ENCODE data around the gene DDX27.
A peak's percentile ranks its signal among the peaks of the same experiment; 100 is the strongest.

The DDX27 gene

GRCh38 chr20:49278036-49278817, 59.0 kb downstream of the DDX27 start, which contains the start of gene ZNFX1:
Gene ZNFX1 (minus strand): TSS chr20:49278057. CDS start chr20:49275839, 2,218 bp downstream.
- DNase-seq (ENCODE audit: low read depth in 2 of 2): peak; percentile 99

DNA sequence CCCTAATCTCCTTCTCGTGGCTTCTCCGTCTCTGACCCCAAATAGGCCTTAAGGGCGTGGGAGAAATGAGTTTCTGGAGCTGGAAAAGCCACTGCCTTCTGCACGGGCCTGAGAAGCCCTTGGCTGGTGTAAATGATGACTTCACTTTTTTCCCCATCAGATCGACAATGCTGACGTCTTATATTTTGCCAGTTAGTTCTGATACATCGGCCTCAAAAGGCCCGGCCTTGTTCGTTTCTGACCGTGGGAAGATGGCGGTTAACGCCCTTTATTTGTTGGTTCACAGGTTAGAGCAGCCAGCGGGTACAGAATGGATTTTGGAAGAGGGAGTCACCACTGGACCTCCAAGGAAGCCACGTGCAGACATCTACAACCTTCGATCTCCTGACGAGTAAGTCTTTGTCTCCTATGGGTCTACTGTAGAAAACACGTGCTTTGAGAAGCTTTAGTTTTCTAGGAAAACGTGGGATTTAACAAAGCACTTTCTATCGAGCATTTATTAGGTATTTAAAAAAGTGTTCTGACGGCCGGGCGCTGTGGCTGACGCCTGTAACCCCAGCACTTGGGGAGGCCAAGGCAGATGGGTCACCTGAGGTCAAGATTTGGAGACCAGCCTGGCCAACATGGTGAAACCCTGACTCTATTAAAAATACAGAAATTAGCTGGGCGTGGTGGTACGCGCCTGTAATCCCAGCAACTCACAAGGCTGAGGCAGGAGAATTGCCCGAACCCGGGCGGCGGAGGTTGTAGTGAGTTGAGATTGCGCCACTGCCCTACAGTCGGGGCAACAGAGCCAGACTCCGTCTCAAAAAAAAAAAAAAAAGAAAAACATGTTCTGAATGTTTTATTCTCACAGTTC, 59.8 kb downstream of the DDX27 start:
- no peak for DNase-seq (ENCODE audit: low read depth in 2 of 2)

DNA sequence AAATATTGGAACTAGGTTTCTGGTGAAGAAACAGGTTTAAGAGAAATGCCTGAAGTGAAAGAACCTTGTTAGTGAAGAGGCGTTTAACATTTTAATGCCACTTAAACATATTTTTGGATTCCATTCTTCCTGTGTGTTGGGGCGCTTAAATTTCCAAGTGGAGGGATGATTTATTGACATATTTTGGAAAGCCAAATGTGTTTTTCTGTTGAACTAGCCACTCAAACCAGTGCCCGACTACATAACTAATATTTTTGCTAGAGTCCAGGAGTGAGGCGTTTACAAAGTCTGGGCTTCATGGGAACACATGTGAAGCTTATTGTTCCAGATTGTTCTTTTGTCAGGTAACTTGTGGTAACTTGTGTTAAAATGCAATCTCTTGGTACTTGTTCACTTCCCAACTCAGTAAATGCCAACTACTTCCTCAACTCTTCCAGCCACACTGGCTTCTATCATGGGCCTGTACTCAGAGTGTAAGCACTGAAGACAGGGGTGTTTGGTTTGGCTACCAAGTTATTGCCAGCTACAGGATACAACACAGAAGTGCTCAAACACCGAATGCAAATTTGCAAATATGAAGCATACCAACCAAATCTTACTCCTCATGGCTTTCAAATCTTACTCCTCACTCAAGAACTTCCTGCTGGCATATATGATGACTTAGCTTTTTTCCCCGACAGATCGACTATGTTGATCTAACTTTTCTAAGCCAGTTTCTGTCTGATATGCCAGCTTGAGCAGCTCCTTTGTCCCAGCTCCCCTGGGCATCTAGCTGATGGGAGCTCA, 60.7 kb downstream of the DDX27 start:
- DNase-seq (ENCODE audit: low read depth in 2 of 2): no peak

DNA sequence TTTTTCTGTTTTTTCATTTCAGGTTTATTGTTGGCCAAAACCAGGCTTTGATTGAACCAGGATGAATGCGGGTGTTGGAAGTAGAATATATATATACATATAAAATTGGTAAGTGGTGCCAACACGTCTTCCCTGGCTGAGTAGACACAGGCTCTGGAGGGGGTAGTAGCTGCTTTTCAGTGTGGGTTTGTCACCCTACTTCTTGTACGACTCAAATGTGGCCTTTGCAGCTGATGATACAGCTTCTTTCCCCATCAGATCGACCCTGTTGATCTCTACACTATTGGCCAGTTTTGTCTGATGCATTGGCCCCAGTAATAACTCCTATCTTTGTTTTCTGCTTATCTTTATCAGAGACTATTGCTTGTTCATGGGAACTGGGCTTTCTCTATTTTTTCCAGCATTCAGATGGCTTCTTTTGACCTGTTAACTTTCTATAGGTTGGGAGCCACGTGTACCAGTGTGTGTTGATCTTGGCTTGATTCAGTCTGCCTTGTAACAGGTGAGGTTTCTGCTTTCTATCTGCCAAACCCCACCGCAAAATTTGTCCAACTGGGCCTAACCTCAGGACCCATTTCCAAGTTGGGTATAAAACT, 61.3 kb downstream of the DDX27 start:
- no peak for DNase-seq (ENCODE audit: low read depth in 2 of 2)

DNA sequence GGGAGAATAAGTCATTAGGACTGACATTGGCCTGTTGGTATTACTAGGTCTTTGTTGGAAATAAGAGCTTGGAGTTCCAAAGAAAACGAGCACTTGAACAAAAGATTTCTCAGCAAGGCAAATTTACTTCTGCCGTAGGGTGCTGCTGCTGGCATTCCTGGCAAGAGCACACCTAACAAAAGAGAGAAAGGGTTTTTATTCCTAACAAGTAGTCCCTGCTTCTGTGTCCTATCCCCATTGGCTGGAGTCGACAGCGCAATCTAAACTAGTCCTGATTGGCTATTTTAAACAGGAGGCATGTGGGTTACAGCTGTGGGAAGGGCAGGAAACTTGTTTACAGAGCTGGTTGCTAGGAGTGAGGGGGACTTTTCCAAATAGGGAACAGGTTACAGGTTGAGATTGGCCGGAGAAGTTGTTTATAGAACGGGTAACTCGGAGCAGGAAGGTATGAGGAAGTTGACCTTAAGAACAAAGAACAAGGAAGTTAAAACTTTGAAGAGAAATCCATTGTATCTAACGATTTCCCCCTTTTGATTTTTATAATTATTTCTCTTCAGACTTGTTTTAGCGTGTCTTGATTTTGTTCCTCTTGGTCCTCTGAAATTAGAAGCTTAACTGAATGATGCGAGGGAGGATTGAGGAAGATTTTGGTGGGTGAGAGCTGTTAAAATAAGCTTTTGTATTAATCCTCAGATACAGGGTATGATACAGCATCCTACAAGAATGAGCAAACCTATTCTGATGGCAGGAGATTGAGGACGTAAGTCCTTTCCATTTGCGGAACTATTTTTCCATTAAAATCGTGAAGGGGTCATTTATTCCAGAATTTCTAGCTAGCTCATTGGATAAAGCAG, 62.1 kb downstream of the DDX27 start:
- DNase-seq (ENCODE audit: low read depth in 2 of 2): no peak

GRCh38 chr20:49281913-49282467, 62.8 kb downstream of the DDX27 start:
- no peak for DNase-seq (ENCODE audit: low read depth in 2 of 2)

- no peak for DNase-seq (ENCODE audit: low read depth in 2 of 2)
Measured at GRCh38 chr20:49282584-49283171, 63.5 kb downstream of the DDX27 start.

- no peak for DNase-seq (ENCODE audit: low read depth in 2 of 2)
Measured at GRCh38 chr20:49283176-49283702, 64.0 kb downstream of the DDX27 start.

DNA sequence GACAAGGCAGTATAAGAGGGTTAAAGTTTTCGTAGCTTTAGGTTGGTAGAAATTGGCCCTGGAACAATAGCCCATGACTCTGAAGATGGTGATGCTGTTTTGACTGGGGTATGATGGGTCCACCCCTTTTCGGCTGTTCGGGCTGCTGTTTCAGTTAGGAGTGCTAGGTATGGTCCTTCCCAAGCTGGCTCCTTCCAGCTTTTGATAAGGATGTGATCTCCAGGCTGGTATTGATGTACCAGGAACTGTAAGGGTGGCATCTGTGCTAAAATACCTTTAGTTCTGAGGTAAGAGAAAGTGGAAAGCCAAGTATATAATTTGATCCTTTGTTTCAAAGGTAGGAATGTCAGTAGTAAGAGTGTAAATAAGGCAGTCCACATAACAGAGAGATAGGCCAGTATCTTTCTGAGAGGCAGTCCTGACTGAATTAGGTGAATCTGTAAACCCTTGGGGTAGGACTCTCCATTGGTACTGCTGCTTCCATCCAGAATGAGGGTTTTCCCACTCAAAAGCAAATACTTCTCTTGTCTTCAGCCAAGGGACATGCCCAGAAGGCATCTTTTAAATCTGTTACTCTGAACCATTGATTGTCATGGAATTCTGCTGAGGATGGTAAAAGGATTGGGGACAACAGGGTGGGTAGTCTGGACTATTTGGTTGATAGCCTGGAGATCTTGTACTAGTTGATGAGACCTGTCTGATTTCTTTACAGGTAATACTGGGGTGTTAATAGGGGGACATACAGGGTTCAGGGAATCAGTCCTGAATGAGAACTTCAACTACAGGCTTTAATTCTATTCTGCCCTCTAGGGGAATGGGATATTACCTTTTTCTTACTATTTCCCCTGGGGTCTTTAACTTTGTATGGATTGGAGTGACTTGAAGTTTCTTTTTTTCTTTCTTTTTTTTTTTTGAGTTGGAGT, 64.7 kb downstream of the DDX27 start:
- DNase-seq (ENCODE audit: low read depth in 2 of 2): no peak

GRCh38 chr20:49284818-49285217, 65.6 kb downstream of the DDX27 start:
- no peak for DNase-seq (ENCODE audit: low read depth in 2 of 2)

GRCh38 chr20:49285233-49285668, 66.0 kb downstream of the DDX27 start:
- no peak for DNase-seq (ENCODE audit: low read depth in 2 of 2)

GRCh38 chr20:49285813-49286494, 66.7 kb downstream of the DDX27 start:
- no peak for DNase-seq (ENCODE audit: low read depth in 2 of 2)

GRCh38 chr20:49286689-49287551, 67.7 kb downstream of the DDX27 start:
- DNase-seq (ENCODE audit: low read depth in 2 of 2): no peak

DNA sequence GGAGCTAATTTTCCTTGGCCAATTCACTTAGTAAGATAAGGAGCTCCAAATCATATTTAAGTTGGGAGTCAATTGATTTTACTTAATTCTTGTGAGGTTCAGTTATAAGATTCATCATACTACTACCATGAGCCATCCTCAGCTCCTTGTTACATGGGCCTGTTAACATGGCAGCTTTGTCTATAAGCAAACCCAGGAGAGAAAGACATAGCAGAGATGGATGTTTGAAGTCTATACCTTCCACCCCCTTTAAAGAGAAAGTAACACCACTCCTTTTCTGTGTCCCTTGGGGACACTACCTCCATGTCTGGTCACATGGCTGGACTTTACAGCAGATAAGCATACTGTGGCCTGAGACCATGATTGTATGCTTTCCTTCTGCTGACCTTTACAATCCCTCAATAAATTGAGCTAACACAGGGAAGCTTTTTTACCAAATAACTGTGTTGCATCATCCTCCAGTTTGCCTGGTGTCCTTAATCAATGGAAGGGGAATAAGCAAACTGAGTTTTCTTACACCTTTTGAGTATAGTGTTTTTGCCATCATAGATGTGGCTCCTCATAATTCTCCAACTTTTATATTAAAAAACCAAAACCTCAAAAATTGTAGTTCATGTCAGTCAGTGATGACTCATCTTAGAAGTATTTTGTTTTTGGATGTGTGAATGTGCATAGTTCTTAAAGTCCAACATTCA, 68.5 kb downstream of the DDX27 start:
- DNase-seq (ENCODE audit: low read depth in 2 of 2): no peak

- no peak for DNase-seq (ENCODE audit: low read depth in 2 of 2)
Measured at GRCh38 chr20:49288250-49288751, 69.1 kb downstream of the DDX27 start.

All from stimulated activated CD4-positive, alpha-beta T cell treated with anti-CD3 and anti-CD28 coated beads, Interleukin-15, amount 100 ng/mL, for 48 hours (primary cell).